ENCODE measurements around the gene CNTN6. TPM values are rescaled to one million over a fixed set of nuclear protein-coding genes. Genes with fewer than 3 reads are reported as not detected.
"Not testable (repeated sequence)": the region's sequence is repeated elsewhere in the genome, so short reads cannot be mapped to it uniquely, and the experiment has no call there.

Gene CNTN6
- total RNA-seq, 1 experiment from 2014 or later = 0.40 TPM

- in situ Hi-C loops (cut with HindIII; ENCODE audit: low pct_unique_long_range_greater_than_20kb, low sequenced_read_pairs) = no loop called here
- no peak for DNase-seq (ENCODE audit: low read depth, low spot score)
Measured at GRCh38 chr3:1350885-1351284, 258.1 kb downstream of the CNTN6 start.

- in situ Hi-C loops (cut with HindIII; ENCODE audit: low pct_unique_long_range_greater_than_20kb, low sequenced_read_pairs) = no loop called here
- no peak for DNase-seq (ENCODE audit: low read depth, low spot score)
Measured at GRCh38 chr3:1355691-1356090, 262.9 kb downstream of the CNTN6 start.

- in situ Hi-C loops (cut with HindIII; ENCODE audit: low pct_unique_long_range_greater_than_20kb, low sequenced_read_pairs) = no loop called here
- DNase-seq (ENCODE audit: low read depth, low spot score) = no peak
Measured at GRCh38 chr3:1356101-1356500, 263.3 kb downstream of the CNTN6 start.

DNA sequence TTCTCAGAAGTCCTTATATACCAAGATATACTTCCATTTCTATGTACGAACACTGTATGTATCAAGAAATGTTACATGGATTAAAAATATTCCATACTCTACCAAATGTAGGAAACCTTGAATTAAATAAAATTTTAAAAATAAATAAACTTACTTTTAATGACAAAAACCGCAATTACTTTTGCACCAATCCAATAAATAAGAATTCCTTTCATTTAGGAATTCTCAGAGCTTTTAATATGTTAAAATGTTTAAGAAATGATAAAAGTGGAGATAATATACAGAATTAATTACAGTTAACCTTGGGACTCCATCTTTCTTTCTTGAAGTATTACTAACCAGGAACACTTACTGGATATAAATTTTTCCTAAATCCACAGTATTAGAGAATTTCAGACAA is 272.7 kb downstream of the CNTN6 start:
- DNase-seq (ENCODE audit: low read depth, low spot score) = no peak
- in situ Hi-C loops (cut with HindIII; ENCODE audit: low pct_unique_long_range_greater_than_20kb, low sequenced_read_pairs) = no loop called here

DNA sequence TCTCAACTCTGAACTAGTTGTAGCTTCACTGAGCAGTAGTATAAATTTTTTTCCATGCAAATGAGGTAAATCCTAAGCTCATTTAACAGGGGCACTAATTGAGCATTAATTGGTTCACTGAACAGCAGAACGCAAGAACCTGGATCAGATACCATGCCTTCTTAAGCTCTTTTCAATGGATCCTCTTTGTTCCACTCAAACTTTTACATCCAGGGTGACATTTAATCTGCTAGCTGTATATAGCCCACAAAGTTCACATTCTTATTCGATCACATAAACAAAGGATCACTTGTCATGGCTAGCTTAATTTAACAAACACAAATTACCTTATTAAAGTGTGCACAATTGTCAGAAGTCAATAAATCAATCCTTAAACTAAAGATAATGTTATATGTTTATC is 281.6 kb downstream of the CNTN6 start:
- in situ Hi-C loops (cut with HindIII; ENCODE audit: low pct_unique_long_range_greater_than_20kb, low sequenced_read_pairs) = no loop called here
- peak; percentile 38 for DNase-seq (ENCODE audit: low read depth, low spot score)

DNA sequence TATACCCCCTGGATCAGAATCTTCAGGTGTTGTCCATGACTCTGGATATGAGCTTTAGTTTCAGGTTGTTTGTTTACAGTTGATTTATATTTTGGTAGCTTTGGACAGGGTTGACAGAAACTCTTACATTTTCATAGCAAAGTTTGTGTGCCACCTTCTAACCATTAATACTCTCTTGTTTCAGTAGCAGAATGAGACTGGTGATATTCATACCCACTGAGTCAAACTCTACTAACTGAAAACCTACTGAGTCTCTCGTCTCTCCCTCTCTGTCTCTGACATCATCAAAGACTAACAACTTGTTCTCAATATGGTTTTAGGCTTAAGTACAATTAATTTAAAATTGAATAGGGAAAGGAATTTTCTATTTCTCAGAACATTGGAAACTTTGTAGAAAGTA is 282.3 kb downstream of the CNTN6 start:
- DNase-seq (ENCODE audit: low read depth, low spot score) = no peak
- in situ Hi-C loops (cut with HindIII; ENCODE audit: low pct_unique_long_range_greater_than_20kb, low sequenced_read_pairs) = no loop called here

DNA sequence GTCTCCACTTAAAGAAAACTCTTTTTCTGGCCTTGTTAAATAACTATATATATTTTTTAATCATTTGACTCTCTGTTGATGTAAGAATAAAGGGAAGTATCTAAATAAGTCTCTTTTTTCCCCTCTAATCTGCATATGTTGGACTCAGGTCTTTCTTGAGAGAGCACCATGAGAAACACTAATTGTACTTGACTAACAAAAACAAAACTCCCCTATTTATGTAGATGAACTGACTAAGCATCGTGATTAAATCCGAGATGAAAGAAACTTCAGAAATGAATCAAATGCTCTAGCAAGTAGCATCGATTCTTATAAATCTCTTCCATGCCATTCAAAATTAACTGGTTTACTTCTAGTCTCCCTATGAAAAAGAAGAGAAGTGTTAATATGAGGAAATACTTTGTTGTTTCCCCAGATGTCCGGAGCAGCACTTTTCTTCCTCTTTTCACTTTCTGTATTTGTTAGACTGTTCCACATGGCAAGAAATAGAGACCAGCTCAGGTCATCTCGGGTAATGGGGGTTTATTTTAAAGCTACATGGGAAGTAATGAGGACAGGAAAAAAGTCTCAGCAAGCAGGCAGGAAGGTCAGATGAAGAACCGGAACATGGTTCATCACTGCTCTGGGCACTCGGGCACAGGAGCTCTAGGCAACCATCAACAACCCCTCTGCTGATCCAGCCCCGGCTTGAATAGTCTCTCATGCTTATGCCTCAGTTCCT is 288.3 kb downstream of the CNTN6 start:
- DNase-seq (ENCODE audit: low read depth, low spot score) = no peak
- in situ Hi-C loops (cut with HindIII; ENCODE audit: low pct_unique_long_range_greater_than_20kb, low sequenced_read_pairs) = no loop called here

GRCh38 chr3:1381647-1382036 is 288.8 kb downstream of the CNTN6 start:
- in situ Hi-C loops (cut with HindIII; ENCODE audit: low pct_unique_long_range_greater_than_20kb, low sequenced_read_pairs) = no loop called here
- DNase-seq (ENCODE audit: low read depth, low spot score) = no peak

DNA sequence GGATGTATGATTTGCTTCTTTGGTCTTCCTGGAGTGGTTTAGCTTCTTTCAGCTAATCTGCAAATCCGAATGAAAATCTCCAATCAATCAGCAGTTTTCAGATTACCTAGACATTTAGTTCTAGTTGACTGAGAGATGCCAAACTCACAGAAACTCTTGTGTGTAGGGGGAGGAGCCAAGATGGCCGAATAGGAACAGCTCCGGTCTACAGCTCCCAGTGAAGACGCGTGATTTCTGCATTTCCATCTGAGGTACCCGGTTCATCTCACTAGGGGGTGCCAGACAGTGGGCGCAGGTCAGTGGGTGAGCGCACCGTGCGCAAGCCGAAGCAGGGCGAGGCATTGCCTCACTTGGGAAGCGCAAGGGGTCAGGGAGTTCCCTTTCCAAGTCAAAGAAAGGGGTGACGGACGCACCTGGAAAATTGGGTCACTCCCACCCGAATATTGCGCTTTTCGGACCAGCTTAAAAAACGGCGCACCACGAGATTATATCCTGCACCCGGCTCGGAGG is 294.6 kb downstream of the CNTN6 start:
- peak; percentile 15 for DNase-seq (ENCODE audit: low read depth, low spot score)
- in situ Hi-C loops (cut with HindIII; ENCODE audit: low pct_unique_long_range_greater_than_20kb, low sequenced_read_pairs) = not testable (repeated sequence)

DNA sequence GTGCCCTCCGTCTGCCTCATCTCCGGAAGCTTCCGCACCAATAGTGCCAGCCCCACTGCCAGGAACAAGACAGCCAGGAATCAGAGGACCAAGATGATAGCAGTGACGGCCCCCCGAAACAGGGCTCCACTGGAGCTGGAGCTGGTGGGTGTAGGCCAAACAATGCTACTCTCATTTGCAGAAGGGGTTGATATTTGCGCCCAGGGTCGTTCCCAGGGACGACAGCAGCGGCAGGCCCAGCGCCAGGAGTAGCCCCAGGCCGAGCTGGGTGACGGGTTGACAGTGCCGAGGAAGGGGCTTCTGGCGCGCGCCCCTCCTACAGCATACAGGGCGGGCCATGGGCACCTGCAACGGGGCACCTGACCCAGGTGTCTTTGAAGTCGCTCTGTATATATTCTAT is 301.4 kb downstream of the CNTN6 start:
- in situ Hi-C loops (cut with HindIII; ENCODE audit: low pct_unique_long_range_greater_than_20kb, low sequenced_read_pairs) = no loop called here
- DNase-seq (ENCODE audit: low read depth, low spot score) = no peak

DNA sequence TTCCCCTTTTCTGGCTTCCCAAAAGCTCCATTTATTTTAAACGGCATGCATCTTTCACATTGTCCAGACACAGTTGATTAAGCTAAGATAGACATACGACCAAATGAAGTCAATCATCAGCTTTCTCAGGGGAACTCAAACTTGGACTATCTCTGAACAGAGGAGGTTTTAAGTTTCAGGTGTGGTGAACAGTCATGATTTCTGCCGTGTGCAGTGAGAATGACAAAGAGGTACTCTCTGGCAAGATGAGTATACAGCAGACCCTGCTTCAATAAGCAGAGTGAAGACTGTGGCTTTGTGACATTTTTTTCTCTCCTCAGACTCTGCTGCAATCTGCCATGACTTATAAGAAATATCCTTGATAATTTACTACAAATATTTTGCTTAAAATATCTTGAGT is 307.7 kb downstream of the CNTN6 start:
- in situ Hi-C loops (cut with HindIII; ENCODE audit: low pct_unique_long_range_greater_than_20kb, low sequenced_read_pairs) = no loop called here
- DNase-seq (ENCODE audit: low read depth, low spot score) = no peak

- DNase-seq (ENCODE audit: low read depth, low spot score) = no peak
- in situ Hi-C loops (cut with HindIII; ENCODE audit: low pct_unique_long_range_greater_than_20kb, low sequenced_read_pairs) = no loop called here
Measured at GRCh38 chr3:1404270-1404962, 311.6 kb downstream of the CNTN6 start.

GRCh38 chr3:1406250-1406649 is 313.4 kb downstream of the CNTN6 start:
- DNase-seq (ENCODE audit: low read depth, low spot score) = peak; percentile 5
- in situ Hi-C loops (cut with HindIII; ENCODE audit: low pct_unique_long_range_greater_than_20kb, low sequenced_read_pairs) = no loop called here

GRCh38 chr3:1421577-1421976 is 328.8 kb downstream of the CNTN6 start:
- no peak for DNase-seq (ENCODE audit: low read depth, low spot score)
- in situ Hi-C loops (cut with HindIII; ENCODE audit: low pct_unique_long_range_greater_than_20kb, low sequenced_read_pairs) = no loop called here

DNA sequence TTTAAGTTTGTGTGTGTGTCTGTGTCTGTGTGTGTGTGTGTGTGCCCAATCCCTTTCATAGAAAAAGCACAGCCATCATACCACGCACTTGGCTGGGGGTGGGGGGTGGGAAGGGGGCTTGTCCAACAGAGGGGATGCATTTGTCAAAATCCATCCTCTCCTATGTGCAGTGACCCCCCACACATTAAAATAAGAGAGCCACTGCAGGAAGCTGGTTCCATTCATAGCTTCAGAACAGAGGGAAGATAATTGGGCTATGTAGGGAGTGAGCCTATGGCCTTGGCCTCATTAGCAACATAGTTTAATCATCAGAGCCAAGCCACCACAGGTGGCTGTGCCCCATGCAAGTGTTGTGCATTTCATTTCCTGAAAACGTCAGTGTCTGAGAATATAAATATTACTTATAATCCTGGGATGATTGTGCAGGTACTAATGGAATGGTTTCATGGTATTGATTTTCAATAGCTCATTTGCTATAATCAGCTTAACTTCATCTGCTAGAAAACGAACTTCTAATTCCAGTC is 330.8 kb downstream of the CNTN6 start:
- in situ Hi-C loops (cut with HindIII; ENCODE audit: low pct_unique_long_range_greater_than_20kb, low sequenced_read_pairs) = no loop called here
- no peak for DNase-seq (ENCODE audit: low read depth, low spot score)

- peak; percentile 31 for DNase-seq (ENCODE audit: low read depth, low spot score)
- in situ Hi-C loops (cut with HindIII; ENCODE audit: low pct_unique_long_range_greater_than_20kb, low sequenced_read_pairs) = no loop called here
Measured at GRCh38 chr3:1439395-1439794, 346.6 kb downstream of the CNTN6 start.

GRCh38 chr3:1442271-1442670 is 349.4 kb downstream of the CNTN6 start:
- no peak for DNase-seq (ENCODE audit: low read depth, low spot score)
- in situ Hi-C loops (cut with HindIII; ENCODE audit: low pct_unique_long_range_greater_than_20kb, low sequenced_read_pairs) = no loop called here

GRCh38 chr3:1444195-1444594 is 351.4 kb downstream of the CNTN6 start:
- in situ Hi-C loops (cut with HindIII; ENCODE audit: low pct_unique_long_range_greater_than_20kb, low sequenced_read_pairs) = no loop called here
- DNase-seq (ENCODE audit: low read depth, low spot score) = no peak

DNA sequence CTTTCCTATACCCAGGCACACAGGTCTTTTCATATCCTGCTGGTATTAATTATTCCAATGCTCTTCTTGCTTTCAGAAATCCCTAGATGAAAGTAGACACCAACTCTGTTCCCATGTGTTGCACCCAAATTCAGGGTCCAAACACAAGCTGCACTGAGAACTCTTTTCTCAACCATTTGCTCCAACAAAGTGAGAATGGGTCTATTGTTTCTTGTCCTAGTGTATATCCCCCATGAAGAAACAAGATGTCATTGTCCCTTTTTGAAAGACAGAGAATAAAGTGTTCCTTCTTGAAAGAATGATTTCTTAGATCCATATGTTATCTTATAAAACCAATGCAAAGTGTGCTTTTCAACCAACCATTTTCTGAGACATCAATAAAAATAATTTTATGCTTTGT is 353.7 kb downstream of the CNTN6 start:
- peak; percentile 51 for DNase-seq (ENCODE audit: low read depth, low spot score)
- in situ Hi-C loops (cut with HindIII; ENCODE audit: low pct_unique_long_range_greater_than_20kb, low sequenced_read_pairs) = no loop called here
